Mesenchymal stem cell (in vitro differentiated cells and primary cell): Measurements from ENCODE around the gene DMBT1.
"Not testable (repeated sequence)": the region's sequence is repeated elsewhere in the genome, so short reads cannot be mapped to it uniquely, and the experiment has no call there.

Source experiments
- DNase-seq: peaks from one replicate; pipeline ENCODE4 v3.0.0-alpha.2; 2013
- H2AFZ ChIP-seq: one replicate; pipeline ENCODE4 v1.6.1; 2013; ENCODE audit warnings: low read depth, mild to moderate bottlenecking, control low read depth, inconsistent platforms, low read length, moderate library complexity
- H2AK5ac ChIP-seq: 2 replicates; pipeline ENCODE4 v1.6.1; 2013; ENCODE audit warnings: low read length, moderate library complexity, mild to moderate bottlenecking, inconsistent platforms; ENCODE audit not compliant: severe bottlenecking
- H2BK120ac ChIP-seq: one replicate; pipeline ENCODE4 v1.6.1; 2013; ENCODE audit warnings: low read depth, mild to moderate bottlenecking, inconsistent platforms, low read length, moderate library complexity
- H2BK12ac ChIP-seq, 2 experiments: one replicate each; pipeline ENCODE4 v1.6.1; 2013; ENCODE audit warnings: inconsistent platforms in 2 of 2, low read length in 2 of 2, mild to moderate bottlenecking in 2 of 2, moderate library complexity in 2 of 2, control low read depth in 1 of 2
- H2BK15ac ChIP-seq: one replicate; pipeline ENCODE4 v1.6.1; 2013; ENCODE audit warnings: mild to moderate bottlenecking, low read depth, inconsistent platforms; ENCODE audit not compliant: poor library complexity, severe bottlenecking
- H2BK5ac ChIP-seq: 2 replicates; pipeline ENCODE4 v1.6.1; 2013; ENCODE audit warnings: low read depth, mild to moderate bottlenecking, low read length, control low read depth, inconsistent platforms; ENCODE audit not compliant: poor library complexity, severe bottlenecking
- H3K14ac ChIP-seq, 2 experiments: one replicate each; pipeline ENCODE4 v1.6.1; 2013; ENCODE audit warnings: inconsistent platforms in 2 of 2, low read length in 2 of 2, control low read depth in 1 of 2, mild to moderate bottlenecking in 1 of 2, moderate library complexity in 1 of 2
- H3K18ac ChIP-seq, 2 experiments: one replicate each; pipeline ENCODE4 v1.6.1; 2013; ENCODE audit warnings: inconsistent platforms in 2 of 2, low read length in 2 of 2, control low read depth in 1 of 2, low read depth in 1 of 2, mild to moderate bottlenecking in 1 of 2
- H3K23ac ChIP-seq, 2 experiments: one replicate each; pipeline ENCODE4 v1.6.1; 2013; ENCODE audit warnings: inconsistent platforms in 2 of 2, low read length in 2 of 2, mild to moderate bottlenecking in 2 of 2, moderate library complexity in 2 of 2, control low read depth in 1 of 2
- H3K27ac ChIP-seq: 2 replicates; pipeline ENCODE4 v1.5.1; 2013; ENCODE audit warnings: mild to moderate bottlenecking, moderate library complexity, low read length, control low read depth, inconsistent platforms; ENCODE audit not compliant: poor library complexity, severe bottlenecking
- H3K27me3 ChIP-seq, 2 experiments: 2 replicates each; pipeline versions ENCODE4 v1.6.1 to v1.7.0; 2013; ENCODE audit warnings: low read length in 2 of 2, mild to moderate bottlenecking in 2 of 2, moderate library complexity in 2 of 2, control low read depth in 1 of 2, inconsistent platforms in 1 of 2; ENCODE audit not compliant: control insufficient read depth in 1 of 2, insufficient read depth in 1 of 2
- H3K36me3 ChIP-seq, 2 experiments: 2 replicates each; pipeline versions ENCODE4 v1.6.1 to v1.7.0; 2013; ENCODE audit warnings: low read length in 2 of 2, control low read depth in 1 of 2, inconsistent platforms in 1 of 2, low read depth in 1 of 2, mild to moderate bottlenecking in 1 of 2; ENCODE audit not compliant: insufficient read depth in 2 of 2, control insufficient read depth in 1 of 2
- H3K4ac ChIP-seq, 2 experiments: one replicate each; pipeline ENCODE4 v1.6.1; 2013; ENCODE audit warnings: inconsistent platforms in 2 of 2, low read length in 2 of 2, mild to moderate bottlenecking in 2 of 2, moderate library complexity in 2 of 2, control low read depth in 1 of 2, low read depth in 1 of 2
- H3K4me1 ChIP-seq: 2 replicates; pipeline ENCODE4 v1.6.1; 2013; ENCODE audit warnings: low read depth, low read length, control low read depth; ENCODE audit not compliant: control insufficient read depth, insufficient read depth
- H3K4me2 ChIP-seq: 2 replicates; pipeline ENCODE4 v1.6.1; 2013; ENCODE audit warnings: low read length, mild to moderate bottlenecking, inconsistent platforms; ENCODE audit not compliant: poor library complexity, severe bottlenecking
- H3K4me3 ChIP-seq, 2 experiments: 2 replicates each; pipeline versions ENCODE4 v1.5.1 to v1.7.0; 2013; ENCODE audit warnings: low read length in 2 of 2, mild to moderate bottlenecking in 2 of 2, control low read depth in 1 of 2, low read depth in 1 of 2; ENCODE audit not compliant: insufficient read depth in 1 of 2
- H3K79me1 ChIP-seq: replicated peaks from 2 replicates; pipeline ENCODE4 v1.6.1; 2013; ENCODE audit warnings: mild to moderate bottlenecking, control low read depth, low read length, inconsistent platforms; ENCODE audit not compliant: poor library complexity, severe bottlenecking
- H3K9ac ChIP-seq: 2 replicates; pipeline ENCODE4 v1.7.0; 2013; ENCODE audit warnings: mild to moderate bottlenecking, low read length, moderate library complexity
- H3K9me3 ChIP-seq: 2 replicates; pipeline ENCODE4 v1.7.0; 2013; ENCODE audit warnings: mild to moderate bottlenecking, low read length; ENCODE audit not compliant: control insufficient read depth
- H4K8ac ChIP-seq: one replicate; pipeline ENCODE4 v1.6.1; 2013; ENCODE audit warnings: inconsistent platforms, mild to moderate bottlenecking, low read length, moderate library complexity
- H4K91ac ChIP-seq: one replicate; pipeline ENCODE4 v1.6.1; 2013; ENCODE audit warnings: mild to moderate bottlenecking, low read length, inconsistent platforms
- WGBS: methylation state at CpG from one replicate; pipeline ENCODE4 v1.1.7; 2013; ENCODE audit warnings: mixed read lengths; 5-methylcytosine and 5-hydroxymethylcytosine counted together

The DMBT1 gene

DNA sequence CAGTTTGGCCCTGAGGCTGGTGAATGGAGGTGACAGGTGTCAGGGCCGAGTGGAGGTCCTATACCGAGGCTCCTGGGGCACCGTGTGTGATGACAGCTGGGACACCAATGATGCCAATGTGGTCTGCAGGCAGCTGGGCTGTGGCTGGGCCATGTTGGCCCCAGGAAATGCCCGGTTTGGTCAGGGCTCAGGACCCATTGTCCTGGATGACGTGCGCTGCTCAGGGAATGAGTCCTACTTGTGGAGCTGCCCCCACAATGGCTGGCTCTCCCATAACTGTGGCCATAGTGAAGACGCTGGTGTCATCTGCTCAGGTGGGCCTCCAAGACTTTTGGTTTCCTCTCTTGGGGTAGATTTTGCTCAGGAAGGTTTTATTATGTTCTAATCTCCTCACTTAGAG lies 25.5 kb downstream of the DMBT1 start:
- not testable (repeated sequence) for H2BK120ac ChIP-seq, H4K8ac ChIP-seq, H3K27ac ChIP-seq, H2BK5ac ChIP-seq, H3K4me3 ChIP-seq, H3K23ac ChIP-seq, H3K4ac ChIP-seq, H3K4me2 ChIP-seq, H2BK15ac ChIP-seq, H3K4me1 ChIP-seq, H3K79me1 ChIP-seq, H4K91ac ChIP-seq, H2AK5ac ChIP-seq, H3K18ac ChIP-seq, H3K14ac ChIP-seq, H3K9me3 ChIP-seq, H2BK12ac ChIP-seq, DNase-seq, H3K9ac ChIP-seq, H2AFZ ChIP-seq, H3K36me3 ChIP-seq, H3K27me3 ChIP-seq
- 76% methylated on average over 3 of the region's 7 CpGs for WGBS

DNA sequence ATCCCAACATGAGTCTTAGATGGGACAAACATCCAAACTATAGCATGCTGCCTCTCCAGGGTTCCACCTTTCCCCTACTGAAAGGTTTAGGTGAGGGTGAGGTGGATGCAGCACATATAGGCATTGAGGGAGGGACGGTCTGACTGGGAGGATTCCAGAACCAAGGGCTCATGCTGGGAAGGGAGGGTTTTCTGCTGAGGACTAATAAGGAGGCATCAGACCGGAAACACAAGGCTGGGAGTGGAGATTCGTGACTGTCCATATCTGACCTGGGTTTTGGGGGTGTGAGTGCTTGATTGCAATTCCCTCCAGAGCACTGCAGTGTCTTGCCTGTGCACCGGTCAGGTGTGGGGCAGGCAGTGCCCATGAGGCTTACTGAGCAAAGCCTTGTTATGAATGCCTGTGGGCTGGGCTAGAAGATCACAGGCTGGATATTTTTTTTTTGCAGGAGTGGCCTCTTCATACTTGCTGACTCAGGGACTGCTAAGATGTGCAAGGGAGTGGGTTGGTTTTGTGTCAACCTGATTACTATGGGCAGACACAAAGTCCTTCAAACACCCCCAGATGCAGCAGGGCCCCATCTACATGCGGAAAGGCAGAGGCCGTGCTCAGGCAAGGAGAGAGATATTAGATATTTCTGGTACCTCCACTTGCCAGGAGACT lies 26.7 kb downstream of the DMBT1 start:
- no peak overlapping the region for H3K4me3 ChIP-seq
- H2BK120ac ChIP-seq: no peak overlapping the region
- H2AFZ ChIP-seq: no peak overlapping the region
- no peak overlapping the region for H3K27ac ChIP-seq
- no peak overlapping the region for H3K4me2 ChIP-seq
- H3K79me1 ChIP-seq: no peaks in the 10 kb centered on the region
- H3K9me3 ChIP-seq: no peaks in the 10 kb centered on the region
- H3K14ac ChIP-seq: no peak overlapping the region
- no peak overlapping the region for H3K4ac ChIP-seq
- no peak overlapping the region for H2BK15ac ChIP-seq
- H3K23ac ChIP-seq: no peak overlapping the region
- H4K91ac ChIP-seq: no peak overlapping the region
- H3K27me3 ChIP-seq: no peaks in the 10 kb centered on the region
- no peak overlapping the region for H4K8ac ChIP-seq
- H2AK5ac ChIP-seq: no peak overlapping the region
- no peaks in the 10 kb centered on the region for H3K36me3 ChIP-seq
- H2BK12ac ChIP-seq: no peak overlapping the region
- H3K18ac ChIP-seq: no peak overlapping the region
- WGBS: 51% methylated on average over 6 of the region's 6 CpGs
- H3K9ac ChIP-seq: no peak overlapping the region
- H2BK5ac ChIP-seq: no peak overlapping the region
- DNase-seq: no peak
- H3K4me1 ChIP-seq: no peaks in the 10 kb centered on the region

DNA sequence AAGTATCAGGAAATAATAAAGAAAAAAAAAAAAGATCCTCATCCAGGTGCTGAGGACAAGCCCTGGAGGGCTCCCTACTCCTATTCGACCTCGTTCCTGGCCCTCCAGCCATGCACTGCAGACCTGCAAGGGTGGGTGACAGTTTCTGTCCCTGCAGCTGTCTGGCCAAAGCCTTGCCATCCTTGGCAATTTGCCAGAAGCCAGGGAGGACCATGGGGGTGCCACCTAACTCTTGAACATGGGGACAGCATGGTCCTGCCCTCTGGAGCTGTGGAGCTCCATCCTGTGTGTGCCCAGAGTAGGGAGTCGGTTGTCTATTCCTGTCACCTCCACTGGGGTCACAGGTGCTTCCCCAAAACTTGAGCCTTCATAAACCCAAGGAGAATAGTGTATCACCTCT lies 27.8 kb downstream of the DMBT1 start:
- H4K91ac ChIP-seq: no peak overlapping the region
- no peaks in the 10 kb centered on the region for H3K9me3 ChIP-seq
- no peaks in the 10 kb centered on the region for H3K79me1 ChIP-seq
- no peak overlapping the region for H3K4me2 ChIP-seq
- DNase-seq: no peak
- H3K9ac ChIP-seq: no peak overlapping the region
- H3K4me3 ChIP-seq: no peak overlapping the region
- no peak overlapping the region for H3K23ac ChIP-seq
- no peak overlapping the region for H2BK120ac ChIP-seq
- H3K36me3 ChIP-seq: no peaks in the 10 kb centered on the region
- 62% methylated on average over 3 of the region's 3 CpGs for WGBS
- no peaks in the 10 kb centered on the region for H3K4me1 ChIP-seq
- no peak overlapping the region for H2AK5ac ChIP-seq
- no peak overlapping the region for H3K27ac ChIP-seq
- H3K4ac ChIP-seq: no peak overlapping the region
- H2AFZ ChIP-seq: no peak overlapping the region
- H3K18ac ChIP-seq: no peak overlapping the region
- no peak overlapping the region for H2BK5ac ChIP-seq
- no peaks in the 10 kb centered on the region for H3K27me3 ChIP-seq
- no peak overlapping the region for H2BK15ac ChIP-seq
- no peak overlapping the region for H3K14ac ChIP-seq
- no peak overlapping the region for H2BK12ac ChIP-seq
- no peak overlapping the region for H4K8ac ChIP-seq

DNA sequence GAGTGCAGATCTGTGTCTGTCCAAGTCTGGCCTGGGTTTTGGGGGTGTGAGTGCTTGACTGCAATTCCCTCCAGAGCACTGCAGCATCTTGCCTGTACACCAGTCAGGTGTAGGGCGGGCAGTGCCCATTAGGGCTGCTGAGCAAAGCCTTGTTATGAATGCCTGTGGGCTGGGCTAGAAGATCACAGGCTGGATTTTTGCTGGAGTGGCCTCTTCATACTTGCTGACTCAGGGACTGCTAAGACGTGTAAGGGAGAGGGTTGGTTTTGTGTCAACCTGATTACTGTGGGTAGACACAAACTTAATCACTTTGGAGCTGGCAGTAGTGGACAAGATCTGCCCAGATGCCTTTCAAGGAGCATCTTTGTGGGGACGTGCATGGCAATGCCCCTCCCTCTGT lies 29.6 kb downstream of the DMBT1 start:
- 48% methylated on average over 3 of the region's 3 CpGs for WGBS

More for the DNA sequence above, 29.6 kb downstream of the DMBT1 start:
- Histone ChIP-seq H3K23ac (no peak overlapping the region), H3K4me1 (no peaks in the 10 kb centered on the region), H3K9ac (no peak overlapping the region), H3K4me2 (no peak overlapping the region), H4K8ac (no peak overlapping the region), H3K14ac (no peak overlapping the region), H3K18ac (no peak overlapping the region), H3K36me3 (no peaks in the 10 kb centered on the region), H3K27ac (no peak overlapping the region), H2AFZ (no peak overlapping the region), H2BK5ac (no peak overlapping the region), H3K9me3 (no peaks in the 10 kb centered on the region), H2BK15ac (no peak overlapping the region), H2BK120ac (no peak overlapping the region), H3K79me1 (no peaks in the 10 kb centered on the region), H3K4ac (no peak overlapping the region), H3K27me3 (no peaks in the 10 kb centered on the region), H4K91ac (no peak overlapping the region), H3K4me3 (no peak overlapping the region), H2AK5ac (no peak overlapping the region), H2BK12ac (no peak overlapping the region)
- no peak for DNase-seq
